CD4-positive, CD25-positive, alpha-beta regulatory T cell (primary cell): Measurements from ENCODE around the gene WT1. TPM values are rescaled to one million over a fixed set of nuclear protein-coding genes. Genes with fewer than 3 reads are reported as not detected.

Experiments
- polyA plus RNA-seq, 4 donors: library from polyadenylated mRNA; unstranded; fragments of 300-500 nt; fragmentation: Illumina TruSeq; gene quantifications; one replicate each; pipeline ENCODE4 v1.2.3, GENCODE V29; 2021
- total RNA-seq: library from RNA; stranded (reverse); gene quantifications from one replicate; pipeline ENCODE4 v1.2.3, GENCODE V29; 2022

Gene WT1
- total and polyA plus RNA-seq, 5 donors from 2014 or later = not detected

Other genes starting within 250 kb of the WT1 start
- 191 TPM for gene EIF3M, start 148.3 kb upstream of the WT1 start, total RNA-seq
- gene EIF3M, start 148.3 kb upstream of the WT1 start, polyA plus RNA-seq = 100 to 1,000 TPM; 283 to 323 (median 293) TPM